ENCODE data around the gene MACROD2. TPM values are rescaled to one million over a fixed set of nuclear protein-coding genes. Genes with fewer than 3 reads are reported as not detected.
"Not testable (repeated sequence)": the region's sequence is repeated elsewhere in the genome, so short reads cannot be mapped to it uniquely, and the experiment has no call there.

Gene MACROD2
- total RNA-seq, 1 donor from 2014 or later, result 3.1 TPM

DNA sequence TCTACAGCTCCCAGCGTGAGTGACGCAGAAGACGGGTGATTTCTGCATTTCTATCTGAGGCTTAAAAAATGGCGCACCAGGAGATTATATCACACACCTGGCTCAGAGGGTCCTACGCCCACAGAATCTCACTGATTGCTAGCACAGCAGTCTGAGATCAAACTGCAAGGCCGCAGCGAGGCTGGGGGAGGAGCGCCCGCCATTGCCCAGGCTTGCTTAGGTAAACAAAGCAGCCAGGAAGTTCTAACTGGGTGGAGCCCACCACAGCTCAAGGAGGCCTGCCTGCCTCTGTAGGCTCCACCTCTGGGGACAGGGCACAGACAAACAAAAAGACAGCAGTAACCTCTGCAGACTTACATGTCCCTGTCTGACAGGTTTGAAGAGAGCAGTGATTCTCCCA is 275.4 kb downstream of the MACROD2 start:
- not testable (repeated sequence) for H3K36me3 ChIP-seq (ENCODE audit: control insufficient read depth in 3 of 3, insufficient read depth in 3 of 3, low read length in 3 of 3); H3K4me3 ChIP-seq (ENCODE audit: low read length in 3 of 3); H3K27ac ChIP-seq (ENCODE audit: low read depth, low read length); H3K9me3 ChIP-seq (ENCODE audit: control insufficient read depth in 3 of 3, low read length in 3 of 3); H3K9ac ChIP-seq (ENCODE audit: low read depth in 1 of 3, low read length in 3 of 3); H3K4me1 ChIP-seq (ENCODE audit: control insufficient read depth in 3 of 3, insufficient read depth in 3 of 3, low read length in 3 of 3); H3K27me3 ChIP-seq (ENCODE audit: control insufficient read depth in 3 of 3, insufficient read depth in 3 of 3, low read length in 3 of 3)

DNA sequence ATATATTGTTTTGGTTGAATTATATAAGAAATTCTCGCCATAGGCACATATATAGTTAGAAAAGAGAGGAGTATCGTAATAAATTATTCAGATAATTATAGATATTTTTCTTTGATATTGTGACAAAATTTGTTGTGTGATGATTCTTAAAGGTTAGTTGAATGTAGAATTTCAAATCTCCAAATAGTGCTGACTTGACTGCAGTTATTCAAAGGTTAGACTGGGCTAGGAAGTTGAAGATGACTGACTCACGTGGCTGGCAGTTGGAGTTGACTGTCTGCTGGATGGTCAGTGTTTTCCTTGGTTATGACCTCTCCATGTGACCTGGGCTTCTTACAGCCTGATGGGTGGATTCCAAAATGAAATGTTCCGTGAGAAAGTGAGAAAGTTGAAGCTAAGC is 286.8 kb downstream of the MACROD2 start:
- Histone ChIP-seq H3K9ac (ENCODE audit: low read depth in 1 of 3, low read length in 3 of 3) (no peak overlapping the region), H3K36me3 (ENCODE audit: control insufficient read depth in 3 of 3, insufficient read depth in 3 of 3, low read length in 3 of 3) (no peaks in the 10 kb centered on the region), H3K27ac (ENCODE audit: low read depth, low read length) (no peak overlapping the region), H3K4me1 (ENCODE audit: control insufficient read depth in 3 of 3, insufficient read depth in 3 of 3, low read length in 3 of 3) (no peaks in the 10 kb centered on the region), H3K27me3 (ENCODE audit: control insufficient read depth in 3 of 3, insufficient read depth in 3 of 3, low read length in 3 of 3) (no peaks in the 10 kb centered on the region), H3K9me3 (ENCODE audit: control insufficient read depth in 3 of 3, low read length in 3 of 3) (no peaks in the 10 kb centered on the region), H3K4me3 (ENCODE audit: low read length in 3 of 3) (no peak overlapping the region)

DNA sequence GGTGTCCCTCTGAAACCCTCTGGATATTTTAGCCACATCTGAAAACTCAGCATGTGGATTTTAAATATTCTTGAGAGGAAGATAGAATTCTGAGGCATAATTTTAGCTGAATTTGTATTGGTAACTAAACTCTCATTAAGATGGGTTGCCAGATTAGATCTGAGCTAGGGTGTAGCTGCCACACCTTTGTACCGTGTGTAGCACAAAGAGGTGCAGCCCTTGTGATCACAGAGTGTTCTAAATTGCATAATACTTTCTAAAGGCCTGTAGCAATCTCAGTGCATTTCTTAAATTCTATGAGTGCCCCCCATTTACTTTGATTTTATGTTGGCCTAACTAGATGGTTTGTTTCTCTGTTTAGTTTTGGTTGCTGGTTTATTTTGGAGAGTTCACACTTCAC is 289.1 kb downstream of the MACROD2 start:
- no peaks in the 10 kb centered on the region for H3K36me3 ChIP-seq (ENCODE audit: control insufficient read depth in 3 of 3, insufficient read depth in 3 of 3, low read length in 3 of 3)

DNA sequence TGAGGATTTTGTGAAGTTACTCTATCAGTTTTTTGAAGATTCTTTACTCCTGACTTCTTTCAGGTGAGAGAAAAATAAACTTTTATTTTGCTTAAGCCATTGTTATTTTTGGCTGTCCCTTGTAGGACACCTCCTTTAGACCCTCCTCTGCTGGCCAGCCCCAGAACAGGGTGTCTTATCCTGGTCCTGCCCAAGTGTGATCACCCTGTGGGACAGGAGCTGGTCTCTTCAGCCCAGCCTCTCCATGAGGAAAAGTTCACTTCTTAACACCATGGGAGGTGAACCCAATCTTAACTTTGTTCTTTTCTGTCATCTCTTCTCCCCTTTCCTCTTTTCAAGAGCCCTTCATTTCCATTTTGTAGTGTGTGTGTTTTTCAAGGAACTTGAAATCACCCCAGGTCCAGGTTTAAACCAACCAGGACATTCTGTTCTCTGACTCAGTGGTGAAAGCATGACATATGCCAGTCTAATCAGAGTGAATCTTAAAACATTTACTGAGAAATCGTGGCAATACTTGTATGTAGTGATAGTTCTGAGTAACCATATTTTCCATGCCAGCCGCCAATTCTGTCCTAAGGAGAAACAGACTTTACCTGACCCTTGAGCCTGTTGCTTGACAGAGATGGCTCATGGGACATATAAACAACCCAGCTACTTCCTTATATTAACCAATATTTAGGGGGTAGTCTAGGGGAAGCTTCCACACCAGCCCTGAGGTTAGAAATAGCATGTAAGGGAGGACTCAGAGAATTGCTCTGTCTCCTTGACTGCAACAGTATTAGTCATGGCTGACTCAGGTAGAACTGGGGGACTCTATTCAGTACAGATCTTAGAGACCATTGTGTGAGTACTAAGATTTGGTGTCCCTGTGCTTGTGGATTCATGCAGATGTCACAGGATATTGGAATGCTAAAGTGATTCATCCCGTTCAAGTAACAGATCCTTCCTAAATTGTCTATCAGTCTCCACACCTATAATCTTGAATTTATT is 293.3 kb downstream of the MACROD2 start:
- no peak overlapping the region for H3K27ac ChIP-seq (ENCODE audit: low read depth, low read length)
- H3K4me1 ChIP-seq (ENCODE audit: control insufficient read depth in 3 of 3, insufficient read depth in 3 of 3, low read length in 3 of 3), result no peaks in the 10 kb centered on the region
- H3K9me3 ChIP-seq (ENCODE audit: control insufficient read depth in 3 of 3, low read length in 3 of 3), result no peaks in the 10 kb centered on the region
- no peak overlapping the region for H3K9ac ChIP-seq (ENCODE audit: low read depth in 1 of 3, low read length in 3 of 3)
- no peaks in the 10 kb centered on the region for H3K27me3 ChIP-seq (ENCODE audit: control insufficient read depth in 3 of 3, insufficient read depth in 3 of 3, low read length in 3 of 3)
- no peak overlapping the region for H3K4me3 ChIP-seq (ENCODE audit: low read length in 3 of 3)
- no peaks in the 10 kb centered on the region for H3K36me3 ChIP-seq (ENCODE audit: control insufficient read depth in 3 of 3, insufficient read depth in 3 of 3, low read length in 3 of 3)

More for the DNA sequence above, 289.1 kb downstream of the MACROD2 start:
- Histone ChIP-seq H3K27ac (ENCODE audit: low read depth, low read length) (no peak overlapping the region), H3K9ac (ENCODE audit: low read depth in 1 of 3, low read length in 3 of 3) (no peak overlapping the region), H3K4me3 (ENCODE audit: low read length in 3 of 3) (no peak overlapping the region), H3K4me1 (ENCODE audit: control insufficient read depth in 3 of 3, insufficient read depth in 3 of 3, low read length in 3 of 3) (no peaks in the 10 kb centered on the region), H3K9me3 (ENCODE audit: control insufficient read depth in 3 of 3, low read length in 3 of 3) (no peaks in the 10 kb centered on the region), H3K27me3 (ENCODE audit: control insufficient read depth in 3 of 3, insufficient read depth in 3 of 3, low read length in 3 of 3) (no peaks in the 10 kb centered on the region)

DNA sequence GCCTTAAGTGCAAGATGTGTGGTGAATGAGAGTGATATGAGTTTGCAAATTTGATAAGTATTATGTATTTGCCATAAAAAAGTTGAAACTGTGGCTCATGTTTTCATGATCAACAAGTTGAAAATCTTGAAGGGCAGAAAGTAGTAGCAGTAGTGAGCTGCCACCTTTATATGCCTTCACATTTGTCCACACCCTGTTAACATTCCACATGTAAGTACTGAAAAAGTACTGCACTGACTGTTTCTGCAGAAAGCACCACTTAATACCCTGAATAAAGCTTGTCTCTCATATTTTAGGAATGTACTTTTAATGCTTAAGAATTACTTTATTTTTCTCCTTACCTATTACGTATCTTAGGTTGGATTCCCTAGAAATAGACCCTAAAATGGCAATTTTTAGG is 296.2 kb downstream of the MACROD2 start:
- Histone ChIP-seq H3K4me3 (ENCODE audit: low read length in 3 of 3) (no peak overlapping the region), H3K9ac (ENCODE audit: low read depth in 1 of 3, low read length in 3 of 3) (no peak overlapping the region), H3K27me3 (ENCODE audit: control insufficient read depth in 3 of 3, insufficient read depth in 3 of 3, low read length in 3 of 3) (no peaks in the 10 kb centered on the region), H3K27ac (ENCODE audit: low read depth, low read length) (no peak overlapping the region), H3K36me3 (ENCODE audit: control insufficient read depth in 3 of 3, insufficient read depth in 3 of 3, low read length in 3 of 3) (no peaks in the 10 kb centered on the region), H3K4me1 (ENCODE audit: control insufficient read depth in 3 of 3, insufficient read depth in 3 of 3, low read length in 3 of 3) (no peaks in the 10 kb centered on the region), H3K9me3 (ENCODE audit: control insufficient read depth in 3 of 3, low read length in 3 of 3) (no peaks in the 10 kb centered on the region)

DNA sequence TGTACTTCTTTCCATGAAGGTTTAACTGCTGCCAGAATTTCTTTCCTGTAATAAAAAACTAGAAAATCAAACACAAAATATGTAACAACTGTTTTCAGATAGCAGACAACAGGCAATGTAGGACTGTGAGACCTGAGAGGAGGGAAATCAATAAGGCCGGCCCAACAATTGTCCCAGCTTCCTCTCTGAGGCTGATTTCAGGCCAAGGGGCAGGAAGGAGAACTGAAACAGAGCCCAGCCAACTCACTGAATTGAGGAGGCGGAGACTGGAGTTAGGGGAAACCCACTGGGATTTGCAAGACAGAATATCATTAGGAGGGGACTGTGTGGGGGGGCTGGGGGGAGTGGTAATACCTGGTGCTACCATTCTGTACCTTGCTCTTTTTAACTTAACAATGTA is 299.9 kb downstream of the MACROD2 start:
- H3K4me3 ChIP-seq (ENCODE audit: low read length in 3 of 3), result no peak overlapping the region
- H3K4me1 ChIP-seq (ENCODE audit: control insufficient read depth in 3 of 3, insufficient read depth in 3 of 3, low read length in 3 of 3), result no peaks in the 10 kb centered on the region
- H3K27ac ChIP-seq (ENCODE audit: low read depth, low read length), result no peak overlapping the region
- H3K9me3 ChIP-seq (ENCODE audit: control insufficient read depth in 3 of 3, low read length in 3 of 3), result no peaks in the 10 kb centered on the region
- no peaks in the 10 kb centered on the region for H3K27me3 ChIP-seq (ENCODE audit: control insufficient read depth in 3 of 3, insufficient read depth in 3 of 3, low read length in 3 of 3)
- no peaks in the 10 kb centered on the region for H3K36me3 ChIP-seq (ENCODE audit: control insufficient read depth in 3 of 3, insufficient read depth in 3 of 3, low read length in 3 of 3)
- no peak overlapping the region for H3K9ac ChIP-seq (ENCODE audit: low read depth in 1 of 3, low read length in 3 of 3)

DNA sequence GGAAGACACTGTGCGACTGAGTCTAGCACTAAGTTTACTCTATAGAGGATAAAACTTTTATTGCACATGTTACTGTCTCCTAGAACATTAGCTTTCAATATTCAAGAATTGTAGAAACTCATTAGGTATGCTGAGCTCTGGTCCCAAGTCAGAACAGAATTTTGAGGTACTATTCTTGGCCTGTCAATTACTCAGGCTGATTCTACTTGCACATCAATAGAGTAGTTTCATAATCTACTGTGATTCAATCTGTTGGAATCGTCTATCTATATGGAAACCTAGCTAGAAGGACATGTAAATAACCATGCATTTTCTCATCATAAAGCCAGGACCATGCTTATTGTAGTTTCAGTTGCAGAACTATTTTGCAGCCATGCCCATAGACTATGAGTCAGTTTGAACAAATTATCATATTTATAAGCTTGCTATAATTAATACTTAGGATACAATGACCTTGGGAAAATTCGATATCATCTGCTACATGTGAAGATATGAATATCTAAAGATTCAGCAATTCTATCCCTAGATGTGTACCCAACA is 300.5 kb downstream of the MACROD2 start:
- no peaks in the 10 kb centered on the region for H3K36me3 ChIP-seq (ENCODE audit: control insufficient read depth in 3 of 3, insufficient read depth in 3 of 3, low read length in 3 of 3)
- no peaks in the 10 kb centered on the region for H3K9me3 ChIP-seq (ENCODE audit: control insufficient read depth in 3 of 3, low read length in 3 of 3)
- H3K9ac ChIP-seq (ENCODE audit: low read depth in 1 of 3, low read length in 3 of 3), result no peak overlapping the region
- no peak overlapping the region for H3K4me3 ChIP-seq (ENCODE audit: low read length in 3 of 3)
- no peaks in the 10 kb centered on the region for H3K4me1 ChIP-seq (ENCODE audit: control insufficient read depth in 3 of 3, insufficient read depth in 3 of 3, low read length in 3 of 3)
- H3K27ac ChIP-seq (ENCODE audit: low read depth, low read length), result no peak overlapping the region
- no peaks in the 10 kb centered on the region for H3K27me3 ChIP-seq (ENCODE audit: control insufficient read depth in 3 of 3, insufficient read depth in 3 of 3, low read length in 3 of 3)

DNA sequence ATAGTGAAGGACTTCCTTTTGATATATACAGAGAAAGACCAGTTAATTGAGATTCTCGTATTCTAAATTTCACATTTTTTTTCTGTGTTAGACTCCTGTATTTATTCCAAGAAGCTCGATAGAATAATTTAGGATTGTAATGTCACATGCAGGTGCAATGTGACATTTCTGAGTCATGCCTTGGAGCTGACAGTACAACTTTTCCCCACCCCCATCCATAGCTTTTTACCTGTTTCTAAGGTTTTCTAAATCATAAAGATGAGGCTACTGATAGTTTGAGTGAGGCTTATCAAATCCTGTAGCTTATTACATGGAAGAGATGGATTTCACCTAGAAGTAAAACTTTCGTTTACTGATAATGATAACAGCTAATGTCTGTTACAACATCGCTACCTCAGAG is 304.5 kb downstream of the MACROD2 start:
- Histone ChIP-seq H3K4me3 (ENCODE audit: low read length in 3 of 3) (no peak overlapping the region), H3K27me3 (ENCODE audit: control insufficient read depth in 3 of 3, insufficient read depth in 3 of 3, low read length in 3 of 3) (no peaks in the 10 kb centered on the region), H3K9me3 (ENCODE audit: control insufficient read depth in 3 of 3, low read length in 3 of 3) (no peaks in the 10 kb centered on the region), H3K27ac (ENCODE audit: low read depth, low read length) (no peak overlapping the region), H3K9ac (ENCODE audit: low read depth in 1 of 3, low read length in 3 of 3) (no peak overlapping the region), H3K4me1 (ENCODE audit: control insufficient read depth in 3 of 3, insufficient read depth in 3 of 3, low read length in 3 of 3) (no peaks in the 10 kb centered on the region), H3K36me3 (ENCODE audit: control insufficient read depth in 3 of 3, insufficient read depth in 3 of 3, low read length in 3 of 3) (no peaks in the 10 kb centered on the region)

DNA sequence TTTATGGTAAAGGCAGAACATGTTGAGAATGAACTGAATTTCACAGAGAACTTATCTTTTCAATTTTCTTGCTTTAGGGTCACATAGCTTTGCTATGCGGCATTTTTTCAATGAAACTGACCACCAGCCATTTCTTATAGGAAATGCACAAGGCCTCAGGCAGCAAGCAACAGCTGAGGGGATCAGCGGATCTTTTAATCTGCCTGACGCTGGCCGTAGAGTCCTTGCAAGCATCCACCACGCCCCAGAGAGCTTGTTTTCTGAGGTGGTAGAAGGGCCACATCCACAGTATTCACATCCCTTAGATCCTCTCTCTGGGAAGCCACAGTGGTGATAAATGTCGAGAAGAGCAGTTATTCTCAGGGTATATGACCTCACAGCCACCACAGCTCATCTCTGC is 307.8 kb downstream of the MACROD2 start:
- H3K4me3 ChIP-seq (ENCODE audit: low read length in 3 of 3), result no peak overlapping the region
- no peaks in the 10 kb centered on the region for H3K9me3 ChIP-seq (ENCODE audit: control insufficient read depth in 3 of 3, low read length in 3 of 3)
- no peak overlapping the region for H3K27ac ChIP-seq (ENCODE audit: low read depth, low read length)
- no peaks in the 10 kb centered on the region for H3K27me3 ChIP-seq (ENCODE audit: control insufficient read depth in 3 of 3, insufficient read depth in 3 of 3, low read length in 3 of 3)
- no peaks in the 10 kb centered on the region for H3K4me1 ChIP-seq (ENCODE audit: control insufficient read depth in 3 of 3, insufficient read depth in 3 of 3, low read length in 3 of 3)
- H3K9ac ChIP-seq (ENCODE audit: low read depth in 1 of 3, low read length in 3 of 3), result no peak overlapping the region
- H3K36me3 ChIP-seq (ENCODE audit: control insufficient read depth in 3 of 3, insufficient read depth in 3 of 3, low read length in 3 of 3), result no peaks in the 10 kb centered on the region

DNA sequence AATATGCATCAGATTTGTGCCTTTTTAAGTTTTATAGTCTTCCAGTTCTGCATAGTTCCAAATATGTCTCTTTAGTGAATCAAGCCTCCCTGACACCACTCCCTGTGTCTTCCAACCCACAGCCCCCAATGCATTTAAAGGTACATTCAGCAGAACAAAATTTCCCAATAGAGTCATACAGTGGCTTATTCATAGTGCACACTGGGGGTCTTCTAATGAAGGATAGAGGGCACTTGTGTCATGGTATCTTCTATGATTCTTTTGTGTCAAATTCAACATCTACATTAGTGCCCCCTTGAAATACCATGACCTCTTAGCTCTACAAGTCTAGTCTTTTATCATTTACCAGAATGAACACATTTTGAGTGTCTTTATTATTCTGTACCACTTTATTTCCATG is 308.3 kb downstream of the MACROD2 start:
- H3K27ac ChIP-seq (ENCODE audit: low read depth, low read length), result no peak overlapping the region
- H3K4me3 ChIP-seq (ENCODE audit: low read length in 3 of 3), result no peak overlapping the region
- H3K4me1 ChIP-seq (ENCODE audit: control insufficient read depth in 3 of 3, insufficient read depth in 3 of 3, low read length in 3 of 3), result no peaks in the 10 kb centered on the region
- no peaks in the 10 kb centered on the region for H3K9me3 ChIP-seq (ENCODE audit: control insufficient read depth in 3 of 3, low read length in 3 of 3)
- H3K36me3 ChIP-seq (ENCODE audit: control insufficient read depth in 3 of 3, insufficient read depth in 3 of 3, low read length in 3 of 3), result no peaks in the 10 kb centered on the region
- H3K9ac ChIP-seq (ENCODE audit: low read depth in 1 of 3, low read length in 3 of 3), result no peak overlapping the region
- no peaks in the 10 kb centered on the region for H3K27me3 ChIP-seq (ENCODE audit: control insufficient read depth in 3 of 3, insufficient read depth in 3 of 3, low read length in 3 of 3)

Data from skeletal muscle tissue (tissue), 4 donors.